T-helper 17 cell (primary cell): Measurements from ENCODE around the gene DDO. TPM values are rescaled to one million over a fixed set of nuclear protein-coding genes. Genes with fewer than 3 reads are reported as not detected.

Experiments
- ATAC-seq: fragments of 150-1000 bp; cut with Tn5 transposase; 2 replicates; pipeline ENCODE4 v1.10.0; 2021; ENCODE audit warnings: mild to moderate bottlenecking, moderate library complexity
- DNase-seq, 3 donors: peaks; one replicate each; pipeline versions ENCODE4 v3.0.0 to v3.0.0-alpha.2; 2020 to 2021
- H3K9me3 ChIP-seq: one replicate; pipeline ENCODE4 v1.7.0; 2013; ENCODE audit warnings: low read length, mild to moderate bottlenecking; ENCODE audit not compliant: control insufficient read depth, poor library complexity, severe bottlenecking
- H3K27ac Mint-ChIP-seq: one replicate; pipeline ENCODE4 v1.8.0; 2022; ENCODE audit warnings: mild to moderate bottlenecking, moderate library complexity, mixed read lengths
- H3K27me3 Mint-ChIP-seq: one replicate; pipeline ENCODE4 v1.8.0; 2022; ENCODE audit warnings: mixed read lengths
- H3K36me3 Mint-ChIP-seq: one replicate; pipeline ENCODE4 v1.8.0; 2022; ENCODE audit warnings: low read depth, mixed read lengths
- H3K4me1 Mint-ChIP-seq: one replicate; pipeline ENCODE4 v1.8.0; 2022; ENCODE audit warnings: mild to moderate bottlenecking, mixed read lengths
- H3K4me3 Mint-ChIP-seq: one replicate; pipeline ENCODE4 v1.8.0; 2022; ENCODE audit warnings: mild to moderate bottlenecking, moderate library complexity, mixed read lengths
- total RNA-seq, 4 donors: library from RNA in 2 of 4; stranded (reverse) in 2 of 4; gene quantifications; one replicate each; pipeline ENCODE4 v1.2.3 and lab custom pipeline; 2022 to 2026

The DDO gene
- total RNA-seq, 2 donors from 2014 or later, result 0.12 to 0.21 TPM

DNA sequence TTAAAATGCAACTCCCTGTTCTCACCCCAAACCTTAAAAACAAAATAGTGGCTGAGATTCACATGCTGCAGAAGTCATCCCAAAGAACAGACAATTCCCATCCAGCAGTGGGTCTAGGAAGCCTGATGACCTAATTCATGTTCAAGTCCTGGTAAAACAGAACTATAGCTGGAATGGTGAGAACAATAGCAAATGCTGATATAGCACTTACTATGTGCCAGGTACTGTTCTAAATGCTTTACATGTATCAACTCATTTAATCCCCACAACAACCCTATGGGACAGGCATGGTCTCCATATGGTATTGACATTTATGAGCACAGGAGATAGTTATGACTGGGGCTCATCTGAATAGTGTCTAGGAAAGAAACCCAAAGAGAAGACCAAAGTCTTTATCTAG lies 5.6 kb downstream of the DDO start:
- Mint-ChIP-seq H3K4me3 (no peak overlapping the region), H3K4me1 (peaks cover under 1% of the 10 kb centered on the region), H3K27me3 (peaks cover 29% of the 10 kb centered on the region), H3K27ac (no peak overlapping the region), H3K36me3 (no peaks in the 10 kb centered on the region)
- DNase-seq (no peak), ATAC-seq (no peak)
- H3K9me3 ChIP-seq, result no peaks in the 10 kb centered on the region

DNA sequence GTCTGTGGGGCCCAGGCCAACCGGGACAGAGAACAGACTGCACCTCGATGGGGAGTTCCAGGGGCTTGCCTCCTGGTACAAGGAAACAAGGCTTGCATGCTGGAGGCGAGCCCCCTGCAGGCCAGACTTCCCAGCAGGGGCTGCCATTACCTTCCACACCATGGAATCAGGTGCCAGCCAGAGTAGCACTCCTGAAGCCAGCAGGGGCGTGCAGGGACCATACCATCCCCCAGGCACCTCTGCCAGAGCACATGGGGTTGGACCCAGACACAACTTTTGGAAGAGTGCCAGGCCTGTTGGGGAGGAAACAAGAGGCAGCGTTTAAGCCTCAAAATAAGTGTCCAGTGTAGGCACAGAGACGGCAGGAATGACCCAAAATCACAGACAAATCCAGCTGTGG lies 6.5 kb downstream of the DDO start:
- Mint-ChIP-seq H3K4me3 (no peak overlapping the region), H3K27ac (no peak overlapping the region), H3K36me3 (no peaks in the 10 kb centered on the region), H3K27me3 (peaks cover 34% of the 10 kb centered on the region), H3K4me1 (no peaks in the 10 kb centered on the region)
- DNase-seq (no peak), ATAC-seq (no peak)
- no peaks in the 10 kb centered on the region for H3K9me3 ChIP-seq

DNA sequence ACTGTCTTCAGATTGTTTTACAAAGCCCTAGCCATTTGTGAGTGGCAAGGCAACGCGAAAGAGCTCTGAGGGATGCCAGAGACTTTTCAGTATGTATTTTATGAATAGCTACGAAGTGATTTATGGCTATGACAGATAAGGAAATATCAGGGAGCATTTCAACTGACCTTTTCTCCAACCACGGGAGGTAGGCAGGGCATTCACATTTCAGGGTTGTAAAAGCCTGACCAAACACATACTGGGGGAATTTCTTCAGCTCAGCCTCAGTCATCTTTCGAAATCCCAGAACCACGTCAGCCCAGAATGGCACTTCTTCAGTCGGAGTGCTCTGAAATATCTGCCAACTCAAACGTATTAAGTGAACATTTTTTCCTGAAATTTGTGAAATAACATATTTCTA lies 10.8 kb downstream of the DDO start:
- Mint-ChIP-seq H3K27me3 (peaks cover 36% of the 10 kb centered on the region), H3K27ac (no peak overlapping the region), H3K4me3 (no peak overlapping the region), H3K36me3 (no peaks in the 10 kb centered on the region), H3K4me1 (peaks cover 2% of the 10 kb centered on the region)
- ATAC-seq (no peak), DNase-seq (no peak)
- no peaks in the 10 kb centered on the region for H3K9me3 ChIP-seq

DNA sequence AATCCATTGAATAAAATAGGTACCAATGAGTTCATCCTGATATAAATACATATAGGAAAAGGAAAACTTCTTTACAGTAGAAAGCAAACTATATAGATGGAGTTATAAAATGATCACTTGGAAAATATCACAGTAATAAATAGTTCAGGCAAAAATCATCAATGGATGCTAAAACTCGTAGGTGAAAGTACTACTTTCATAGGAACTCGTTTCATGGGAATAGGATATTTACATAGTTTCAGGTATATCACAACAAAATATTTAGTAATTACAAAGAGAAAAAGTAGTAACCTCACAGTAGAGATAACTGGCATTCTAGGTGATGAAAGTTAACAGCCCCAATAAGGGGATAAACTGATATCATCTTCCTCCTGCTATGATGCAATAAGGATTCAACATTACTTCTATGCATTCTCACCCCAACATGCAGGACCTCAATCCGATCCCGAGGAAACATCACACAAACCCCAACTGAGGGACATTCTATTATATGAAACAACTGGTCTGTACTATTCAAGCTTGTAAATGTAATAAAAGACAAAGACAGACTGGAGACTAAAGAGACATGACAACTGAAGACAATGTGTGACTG lies 13.7 kb downstream of the DDO start:
- Mint-ChIP-seq H3K36me3 (no peaks in the 10 kb centered on the region), H3K27me3 (peaks cover 45% of the 10 kb centered on the region), H3K4me1 (peaks cover 4% of the 10 kb centered on the region), H3K27ac (no peak overlapping the region), H3K4me3 (no peak overlapping the region)
- no peaks in the 10 kb centered on the region for H3K9me3 ChIP-seq
- ATAC-seq, result no peak
- no peak for DNase-seq

DNA sequence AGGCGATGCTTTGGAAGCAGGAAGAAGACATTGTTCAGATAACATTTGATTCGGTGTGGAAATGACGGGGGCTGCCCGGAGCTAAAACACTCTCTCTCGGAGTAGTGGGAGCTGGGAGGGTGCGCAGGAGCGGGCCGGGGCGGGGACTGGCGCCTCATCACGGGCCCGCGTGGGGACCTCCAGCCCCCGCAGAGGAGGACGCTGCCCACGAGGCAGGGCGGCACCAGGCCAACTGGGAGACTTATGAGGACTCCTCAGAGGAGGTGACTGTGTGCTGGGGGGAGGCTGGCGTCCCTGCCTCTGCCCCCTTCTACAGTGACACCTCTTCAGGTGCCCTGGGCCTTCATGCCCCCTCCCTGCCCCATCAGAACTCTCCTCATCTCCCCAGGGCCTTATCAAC lies 15.2 kb downstream of the DDO start:
- no peaks in the 10 kb centered on the region for H3K9me3 ChIP-seq
- Mint-ChIP-seq H3K4me1 (peaks cover 4% of the 10 kb centered on the region), H3K36me3 (no peaks in the 10 kb centered on the region), H3K27ac (no peak overlapping the region), H3K27me3 (peaks cover 45% of the 10 kb centered on the region), H3K4me3 (peak overlapping the region; percentile 64)
- DNase-seq (no peak), ATAC-seq (no peak)

DNA sequence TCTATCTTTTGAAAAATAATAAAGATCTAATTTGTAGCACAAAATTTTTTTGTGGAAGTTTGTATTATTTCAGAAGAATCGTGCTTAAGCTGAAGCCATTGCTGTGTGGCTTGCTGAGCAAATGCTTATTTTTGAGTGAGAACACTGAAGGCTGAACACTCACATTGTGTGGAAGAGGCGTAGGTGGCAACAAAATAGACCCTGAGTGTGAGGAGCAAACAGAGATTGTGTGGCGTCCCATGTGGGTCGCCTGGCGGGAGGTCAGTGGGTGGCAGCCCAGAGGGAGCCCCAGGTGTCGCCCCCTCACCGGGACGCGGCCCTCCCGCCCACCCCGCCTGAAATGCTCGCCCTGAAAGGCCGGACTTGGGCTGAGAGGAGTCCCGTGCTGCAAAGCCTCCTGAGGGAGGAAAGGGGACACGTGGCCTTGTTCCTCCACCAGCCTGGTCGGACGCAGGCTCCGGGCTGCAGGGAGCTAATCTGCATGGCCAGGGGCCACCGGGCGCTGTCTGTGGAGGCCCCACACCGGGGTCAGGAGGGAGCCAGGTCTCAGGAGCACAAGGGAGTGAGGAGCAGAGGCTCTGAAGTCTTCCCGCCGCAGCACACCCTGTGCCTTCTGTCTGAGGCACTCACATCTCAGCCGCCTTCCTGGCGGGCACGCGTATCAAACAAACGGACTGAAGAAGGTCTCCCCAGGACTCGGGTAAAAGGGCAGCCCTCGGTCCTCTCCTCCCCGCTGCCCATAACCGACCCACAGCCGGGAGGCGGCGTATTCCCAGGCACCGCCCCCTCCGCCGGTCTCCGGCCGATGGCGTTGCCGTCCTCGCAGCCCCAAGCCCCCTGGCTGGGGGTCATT lies 15.9 kb downstream of the DDO start:
- no peak for ATAC-seq

DNA sequence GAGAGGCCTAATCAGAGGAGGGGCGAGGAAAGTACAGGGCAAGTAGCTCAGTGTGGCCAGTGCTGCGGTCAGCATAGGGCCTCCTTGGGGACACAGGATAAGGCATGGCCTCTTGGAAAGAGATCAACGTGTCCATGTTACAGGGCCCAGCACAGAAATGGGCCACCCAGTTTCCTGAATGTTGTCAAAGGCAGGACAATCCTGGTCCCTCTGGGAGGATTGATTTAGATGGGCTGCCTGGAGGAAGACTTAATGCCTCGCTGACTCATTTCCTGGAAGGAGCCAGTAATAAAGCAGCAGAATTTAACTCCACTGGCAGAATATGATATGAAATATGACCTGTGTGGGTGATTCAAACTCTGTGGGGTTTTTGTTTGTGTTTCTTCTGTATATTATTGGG lies 16.6 kb downstream of the DDO start:
- Mint-ChIP-seq H3K27ac (no peak overlapping the region), H3K4me3 (peak overlapping the region; percentile 36), H3K36me3 (no peaks in the 10 kb centered on the region), H3K27me3 (peaks cover 40% of the 10 kb centered on the region), H3K4me1 (peaks cover 4% of the 10 kb centered on the region)
- no peaks in the 10 kb centered on the region for H3K9me3 ChIP-seq
- ATAC-seq, result no peak
- no peak for DNase-seq

More for the DNA sequence above, 15.9 kb downstream of the DDO start:
- no peaks in the 10 kb centered on the region for H3K9me3 ChIP-seq
- Mint-ChIP-seq H3K27ac (no peak overlapping the region), H3K4me3 (peak overlapping the region; percentile 64), H3K4me1 (peaks cover 4% of the 10 kb centered on the region), H3K27me3 (peaks cover 43% of the 10 kb centered on the region), H3K36me3 (no peaks in the 10 kb centered on the region)
- DNase-seq, result no peak

DNA sequence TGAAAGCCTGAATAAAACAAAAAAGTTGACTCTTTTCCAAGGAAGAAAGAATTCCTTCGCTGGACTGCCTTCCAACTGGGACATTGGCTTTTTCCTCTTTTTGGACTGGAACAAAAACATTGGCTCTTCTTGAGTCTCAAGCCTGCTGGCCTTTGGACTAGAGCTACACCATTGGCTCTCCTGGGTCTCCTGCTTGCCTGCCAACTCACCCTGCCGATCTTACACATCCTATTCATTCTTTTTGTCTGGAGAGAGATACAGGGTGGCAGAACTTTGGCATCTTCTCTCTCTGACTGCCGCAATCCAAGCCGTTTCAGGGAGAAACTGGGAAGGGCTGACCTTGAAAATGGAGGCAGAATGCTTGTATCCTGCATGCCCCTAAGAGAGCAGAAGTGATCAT lies 20.2 kb downstream of the DDO start:
- Mint-ChIP-seq H3K27ac (no peak overlapping the region), H3K36me3 (no peaks in the 10 kb centered on the region), H3K4me1 (peaks cover 5% of the 10 kb centered on the region), H3K27me3 (peaks cover 21% of the 10 kb centered on the region), H3K4me3 (no peak overlapping the region)
- H3K9me3 ChIP-seq, result no peaks in the 10 kb centered on the region
- DNase-seq (no peak), ATAC-seq (no peak)

DNA sequence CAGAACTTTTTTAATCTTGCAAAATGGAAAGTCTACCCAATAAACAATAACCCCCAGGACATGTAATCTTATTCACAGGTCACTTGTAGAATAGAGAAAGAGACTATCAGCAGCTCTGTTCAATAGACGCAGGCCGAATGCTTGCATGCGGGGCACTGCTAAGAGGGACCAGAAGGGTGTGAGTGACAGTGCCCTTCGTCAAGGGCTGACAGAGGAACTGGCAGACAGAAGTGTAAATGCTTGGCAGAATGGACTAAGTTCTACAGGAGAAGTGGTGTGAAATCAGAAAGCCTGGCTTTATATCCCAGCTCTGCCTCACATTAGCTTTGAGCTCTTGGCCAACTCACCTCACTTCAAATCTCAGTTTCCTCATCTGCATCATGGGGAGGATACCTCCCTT lies 21.0 kb downstream of the DDO start:
- H3K9me3 ChIP-seq, result no peaks in the 10 kb centered on the region
- ATAC-seq, result no peak
- Mint-ChIP-seq H3K27me3 (peaks cover 17% of the 10 kb centered on the region), H3K27ac (no peak overlapping the region), H3K4me3 (no peak overlapping the region), H3K4me1 (peaks cover 9% of the 10 kb centered on the region), H3K36me3 (no peaks in the 10 kb centered on the region)
- DNase-seq, result no peak

DNA sequence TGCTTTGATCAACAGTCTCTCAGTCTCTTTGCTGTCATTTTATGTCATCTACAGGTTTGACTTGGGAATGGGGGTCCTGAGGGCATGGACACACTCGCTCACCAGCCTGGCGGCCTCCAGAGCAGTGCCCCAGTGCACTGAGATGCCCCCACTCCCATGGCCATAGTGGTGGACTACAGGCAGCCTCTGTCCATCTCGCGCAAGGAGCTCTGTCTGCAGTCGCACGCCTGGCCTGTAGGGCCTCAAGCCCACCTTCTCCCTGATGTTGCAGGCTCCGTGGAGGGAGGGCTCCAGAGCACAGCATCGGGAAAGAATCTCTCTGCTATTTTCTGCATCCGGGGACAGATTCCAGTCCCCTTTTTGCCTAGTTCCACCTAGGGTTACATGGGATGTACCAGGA lies 22.6 kb downstream of the DDO start:
- H3K4me3 Mint-ChIP-seq, result no peak overlapping the region
- no peaks in the 10 kb centered on the region for H3K36me3 Mint-ChIP-seq

DNA sequence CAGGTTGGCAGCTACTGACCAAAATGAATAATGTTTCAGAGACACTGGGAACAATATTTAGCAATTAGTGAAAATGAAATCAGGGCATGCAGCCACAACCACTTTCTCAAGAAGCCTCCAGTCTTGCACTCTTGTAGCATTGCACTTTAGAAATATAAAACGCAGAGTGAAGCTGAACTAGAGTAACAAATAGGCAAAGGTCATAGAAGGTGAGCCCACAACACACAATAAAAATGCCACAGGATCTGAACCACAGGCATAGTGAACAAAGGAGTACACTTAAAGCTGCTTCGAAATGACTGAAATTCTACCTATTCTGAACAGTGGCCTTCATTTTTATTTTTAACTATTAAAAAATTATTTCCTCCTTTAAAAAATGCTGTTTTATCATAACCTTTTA lies 25.0 kb downstream of the DDO start:
- Mint-ChIP-seq H3K36me3 (no peaks in the 10 kb centered on the region), H3K4me3 (no peak overlapping the region), H3K4me1 (peaks cover 7% of the 10 kb centered on the region), H3K27me3 (peaks cover 7% of the 10 kb centered on the region), H3K27ac (peak overlapping the region; percentile 21)
- ATAC-seq, result peak; percentile 20
- no peaks in the 10 kb centered on the region for H3K9me3 ChIP-seq
- no peak for DNase-seq

More for the DNA sequence above, 22.6 kb downstream of the DDO start:
- no peaks in the 10 kb centered on the region for H3K9me3 ChIP-seq
- Mint-ChIP-seq H3K27me3 (peaks cover 7% of the 10 kb centered on the region), H3K27ac (no peak overlapping the region), H3K4me1 (peaks cover 7% of the 10 kb centered on the region)
- no peak for ATAC-seq
- DNase-seq, result no peak

DNA sequence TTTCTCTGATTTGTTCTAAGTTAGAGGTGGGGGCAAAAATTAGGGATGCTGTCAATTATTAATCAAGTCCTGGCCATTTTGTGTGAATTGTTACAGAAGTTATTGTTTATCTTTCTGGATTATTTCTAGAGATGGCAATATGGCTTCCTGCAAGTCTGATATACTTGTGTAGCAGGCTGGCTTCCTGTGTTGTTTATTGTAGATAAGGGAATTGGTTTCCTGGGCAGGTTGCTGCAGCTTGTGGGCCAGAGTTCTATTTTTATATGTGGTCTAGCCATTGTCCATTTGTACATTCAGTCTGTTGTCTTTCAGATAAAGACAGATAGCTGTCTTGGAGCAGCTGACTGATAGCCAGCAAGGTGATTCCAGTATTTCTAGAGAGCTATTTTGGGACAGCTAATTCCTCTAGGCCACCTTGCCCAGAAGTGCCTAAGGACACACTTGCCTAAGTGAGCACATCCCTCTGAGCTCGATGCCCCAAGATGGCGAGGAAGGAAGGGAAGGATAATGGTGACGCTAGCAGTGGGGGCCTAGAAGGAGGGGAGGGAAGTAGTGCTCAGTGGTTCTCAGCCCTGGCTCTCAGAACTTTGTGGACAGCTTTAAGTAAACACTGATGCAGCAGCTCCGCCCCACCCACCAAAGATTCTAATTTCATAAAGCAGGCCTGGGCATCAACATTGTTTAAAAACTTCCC lies 25.5 kb downstream of the DDO start:
- Mint-ChIP-seq H3K27me3 (peaks cover 7% of the 10 kb centered on the region), H3K4me1 (peaks cover 7% of the 10 kb centered on the region), H3K36me3 (no peaks in the 10 kb centered on the region), H3K27ac (peak overlapping the region; percentile 21), H3K4me3 (peak overlapping the region; percentile 28)
- H3K9me3 ChIP-seq, result no peaks in the 10 kb centered on the region
- no peak for DNase-seq
- ATAC-seq, result no peak

DNA sequence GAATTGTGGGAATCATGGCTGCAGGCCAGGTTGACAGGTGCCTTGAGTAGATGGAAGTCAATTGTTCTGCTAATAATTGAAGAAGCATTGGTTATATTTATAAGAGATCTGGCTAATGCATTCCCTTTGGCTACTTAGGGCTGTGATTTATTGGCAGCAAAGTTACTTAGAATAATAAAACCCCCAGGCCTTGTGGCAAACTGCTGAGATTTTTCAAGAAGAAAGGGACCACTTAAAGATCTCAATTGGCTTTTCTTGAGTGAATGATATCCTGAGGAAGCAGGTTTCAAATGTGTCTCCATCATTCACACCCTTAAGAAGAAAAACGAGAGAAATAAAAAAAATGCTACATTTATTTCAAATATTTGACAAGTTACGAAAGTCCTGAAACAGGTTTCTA lies 27.4 kb downstream of the DDO start:
- peaks cover 7% of the 10 kb centered on the region for H3K4me1 Mint-ChIP-seq
- ATAC-seq (no peak), DNase-seq (no peak)
- H3K27me3 Mint-ChIP-seq, result peaks cover 4% of the 10 kb centered on the region
- H3K27ac Mint-ChIP-seq, result peak overlapping the region; percentile 16
- no peak overlapping the region for H3K4me3 Mint-ChIP-seq
- no peaks in the 10 kb centered on the region for H3K9me3 ChIP-seq
- no peaks in the 10 kb centered on the region for H3K36me3 Mint-ChIP-seq
